Measurements from ENCODE around the gene PSMB3. TPM values are rescaled to one million over a fixed set of nuclear protein-coding genes. Genes with fewer than 3 reads are reported as not detected.
"Not testable (repeated sequence)": the region's sequence is repeated elsewhere in the genome, so short reads cannot be mapped to it uniquely, and the experiment has no call there.

Gene PSMB3
- total and polyA plus RNA-seq, 5 donors from 2014 or later: 107 to 589 (median 492) TPM

DNA sequence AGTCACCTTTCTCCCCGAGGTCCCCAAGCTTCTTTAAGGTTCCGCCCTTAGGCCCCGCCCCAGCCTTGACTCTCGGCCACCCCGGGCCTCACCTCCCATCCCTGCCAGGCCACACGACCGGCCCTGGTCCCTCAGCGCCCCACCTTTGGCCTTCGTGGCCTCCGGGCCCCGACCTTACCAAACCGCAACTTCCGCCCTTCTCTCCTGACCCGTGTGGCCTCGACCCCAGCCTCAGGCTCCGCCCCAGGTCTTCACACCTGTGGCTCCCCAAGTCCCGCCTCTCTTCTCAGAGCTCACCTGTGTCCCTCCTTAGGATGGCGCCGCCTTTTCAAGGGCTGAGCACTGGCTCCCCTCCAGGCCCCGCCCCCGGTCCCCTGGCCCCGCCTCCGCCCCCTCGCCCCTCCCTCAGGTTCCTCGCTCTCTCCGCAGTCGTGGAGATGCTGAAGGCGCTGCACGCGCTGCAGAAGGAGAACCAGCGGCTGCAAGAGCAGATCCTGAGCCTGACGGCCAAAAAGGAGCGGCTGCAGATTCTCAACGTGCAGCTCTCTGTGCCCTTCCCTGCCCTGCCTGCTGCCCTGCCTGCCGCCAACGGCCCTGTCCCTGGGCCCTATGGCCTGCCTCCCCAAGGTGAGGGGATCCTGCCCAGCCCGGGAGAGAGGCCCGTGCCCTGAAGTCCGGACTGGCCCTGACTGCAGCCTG lies 32.4 kb upstream of the PSMB3 start:
- no peak overlapping the region for H3K27ac ChIP-seq (ENCODE audit: insufficient read depth, low read length, poor library complexity, severe bottlenecking)
- peaks cover 32% of the 10 kb centered on the region for H3K36me3 Mint-ChIP-seq
- H3K4me1 ChIP-seq (ENCODE audit: control insufficient read depth, insufficient read depth, low read length, poor library complexity, severe bottlenecking): no peaks in the 10 kb centered on the region
- no peak for ATAC-seq (ENCODE audit: low read depth in 2 of 2)
- no peak overlapping the region for H3K4me3 ChIP-seq (ENCODE audit: low read depth, low read length)
- H3K36me3 ChIP-seq (ENCODE audit: control insufficient read depth, insufficient read depth, low read length): peaks cover 69% of the 10 kb centered on the region
- no peaks in the 10 kb centered on the region for H3K27me3 ChIP-seq (ENCODE audit: control insufficient read depth, insufficient read depth, low read length)
- no peak overlapping the region for H3K4me3 Mint-ChIP-seq
- H3K27ac Mint-ChIP-seq: no peak overlapping the region
- no peaks in the 10 kb centered on the region for H3K9me3 Mint-ChIP-seq
- H3K9me3 ChIP-seq (ENCODE audit: control insufficient read depth in 2 of 2, low read length in 2 of 2): no peaks in the 10 kb centered on the region
- DNase-seq: no peak
- peaks cover 0 to 39% (median 9%) of the 10 kb centered on the region in 4 donors for H3K4me1 Mint-ChIP-seq
- H3K27me3 Mint-ChIP-seq: no peaks in the 10 kb centered on the region

- Histone ChIP-seq H3K27ac (ENCODE audit: insufficient read depth, low read length, poor library complexity, severe bottlenecking) (peak overlapping the region; percentile 14), H3K36me3 (ENCODE audit: control insufficient read depth, insufficient read depth, low read length) (peaks cover 63% of the 10 kb centered on the region)
- H3K27ac Mint-ChIP-seq: peak overlapping the region in 1 of 3 donors; percentile 47
Observed at GRCh38 chr17:38720941-38721340, 31.6 kb upstream of the PSMB3 start.

DNA sequence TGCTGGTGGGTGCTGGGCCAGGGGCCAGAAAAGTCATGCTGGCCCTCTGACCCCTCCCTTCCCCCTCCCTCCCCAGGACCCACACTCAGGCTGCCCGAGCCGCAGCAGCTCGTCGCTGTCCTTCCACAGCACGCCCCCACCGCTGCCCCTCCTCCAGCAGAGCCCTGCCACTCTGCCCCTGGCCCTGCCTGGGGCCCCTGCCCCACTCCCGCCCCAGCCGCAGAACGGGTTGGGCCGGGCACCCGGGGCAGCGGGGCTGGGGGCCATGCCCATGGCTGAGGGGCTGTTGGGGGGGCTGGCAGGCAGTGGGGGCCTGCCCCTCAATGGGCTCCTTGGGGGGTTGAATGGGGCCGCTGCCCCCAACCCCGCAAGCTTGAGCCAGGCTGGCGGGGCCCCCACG lies 30.7 kb upstream of the PSMB3 start:
- Histone ChIP-seq H3K27ac (ENCODE audit: insufficient read depth, low read length, poor library complexity, severe bottlenecking) (peak overlapping the region; percentile 23), H3K4me3 (ENCODE audit: low read depth, low read length) (no peak overlapping the region), H3K36me3 (ENCODE audit: control insufficient read depth, insufficient read depth, low read length) (peaks cover 55% of the 10 kb centered on the region), H3K27me3 (ENCODE audit: control insufficient read depth, insufficient read depth, low read length) (no peaks in the 10 kb centered on the region), H3K4me1 (ENCODE audit: control insufficient read depth, insufficient read depth, low read length, poor library complexity, severe bottlenecking) (peaks cover 1% of the 10 kb centered on the region), H3K9me3 (ENCODE audit: control insufficient read depth in 2 of 2, low read length in 2 of 2) (no peaks in the 10 kb centered on the region)
- Mint-ChIP-seq H3K4me1 (peaks cover 0 to 49% (median 11%) of the 10 kb centered on the region in 4 donors), H3K27me3 (no peaks in the 10 kb centered on the region), H3K27ac (no peak overlapping the region), H3K9me3 (no peaks in the 10 kb centered on the region), H3K4me3 (no peak overlapping the region), H3K36me3 (peaks cover 27% of the 10 kb centered on the region)
- ATAC-seq (ENCODE audit: low read depth in 2 of 2) (no peak), DNase-seq (no peak)

More at GRCh38 chr17:38720941-38721340, 31.6 kb upstream of the PSMB3 start:
- H3K4me1 ChIP-seq (ENCODE audit: control insufficient read depth, insufficient read depth, low read length, poor library complexity, severe bottlenecking): no peaks in the 10 kb centered on the region
- no peaks in the 10 kb centered on the region for H3K27me3 ChIP-seq (ENCODE audit: control insufficient read depth, insufficient read depth, low read length)
- H3K4me3 Mint-ChIP-seq: no peak overlapping the region
- H3K27me3 Mint-ChIP-seq: no peaks in the 10 kb centered on the region
- peaks cover 0 to 44% (median 10%) of the 10 kb centered on the region in 4 donors for H3K4me1 Mint-ChIP-seq
- H3K9me3 Mint-ChIP-seq: no peaks in the 10 kb centered on the region
- DNase-seq (no peak), ATAC-seq (ENCODE audit: low read depth in 2 of 2) (no peak)
- no peaks in the 10 kb centered on the region for H3K9me3 ChIP-seq (ENCODE audit: control insufficient read depth in 2 of 2, low read length in 2 of 2)
- peaks cover 29% of the 10 kb centered on the region for H3K36me3 Mint-ChIP-seq
- no peak overlapping the region for H3K4me3 ChIP-seq (ENCODE audit: low read depth, low read length)

GRCh38 chr17:38724337-38724988 lies 28.1 kb upstream of the PSMB3 start:
- peaks cover 16% of the 10 kb centered on the region for H3K36me3 Mint-ChIP-seq
- Histone ChIP-seq H3K36me3 (ENCODE audit: control insufficient read depth, insufficient read depth, low read length) (peaks cover 36% of the 10 kb centered on the region), H3K27me3 (ENCODE audit: control insufficient read depth, insufficient read depth, low read length) (no peaks in the 10 kb centered on the region), H3K4me3 (ENCODE audit: low read depth, low read length) (no peak overlapping the region), H3K9me3 (ENCODE audit: control insufficient read depth in 2 of 2, low read length in 2 of 2) (no peaks in the 10 kb centered on the region), H3K27ac (ENCODE audit: insufficient read depth, low read length, poor library complexity, severe bottlenecking) (no peak overlapping the region), H3K4me1 (ENCODE audit: control insufficient read depth, insufficient read depth, low read length, poor library complexity, severe bottlenecking) (peaks cover 27% of the 10 kb centered on the region)
- no peaks in the 10 kb centered on the region for H3K27me3 Mint-ChIP-seq
- no peak for ATAC-seq (ENCODE audit: low read depth in 2 of 2)
- H3K27ac Mint-ChIP-seq: peak overlapping the region in 1 of 3 donors; percentile 36
- H3K4me3 Mint-ChIP-seq: peak overlapping the region in 2 of 4 donors; percentile 27 to 67
- H3K4me1 Mint-ChIP-seq: peaks cover 0 to 68% (median 29%) of the 10 kb centered on the region in 4 donors
- no peak for DNase-seq
- no peaks in the 10 kb centered on the region for H3K9me3 Mint-ChIP-seq

- no peak overlapping the region for H3K4me3 ChIP-seq (ENCODE audit: low read depth, low read length)
- H3K36me3 ChIP-seq (ENCODE audit: control insufficient read depth, insufficient read depth, low read length): peaks cover 36% of the 10 kb centered on the region
- H3K9me3 ChIP-seq (ENCODE audit: control insufficient read depth in 2 of 2, low read length in 2 of 2): no peaks in the 10 kb centered on the region
- H3K27ac ChIP-seq (ENCODE audit: insufficient read depth, low read length, poor library complexity, severe bottlenecking): no peak overlapping the region
- Mint-ChIP-seq H3K27ac (peak overlapping the region in 1 of 3 donors; percentile 36), H3K9me3 (no peaks in the 10 kb centered on the region), H3K4me1 (peaks cover 0 to 71% (median 29%) of the 10 kb centered on the region in 4 donors), H3K4me3 (peak overlapping the region in 1 of 4 donors; percentile 67), H3K36me3 (peaks cover 16% of the 10 kb centered on the region), H3K27me3 (no peaks in the 10 kb centered on the region)
- no peaks in the 10 kb centered on the region for H3K27me3 ChIP-seq (ENCODE audit: control insufficient read depth, insufficient read depth, low read length)
- no peak for ATAC-seq (ENCODE audit: low read depth in 2 of 2)
- peaks cover 31% of the 10 kb centered on the region for H3K4me1 ChIP-seq (ENCODE audit: control insufficient read depth, insufficient read depth, low read length, poor library complexity, severe bottlenecking)
- DNase-seq: no peak
Observed at GRCh38 chr17:38725066-38725465, 27.5 kb upstream of the PSMB3 start.

GRCh38 chr17:38726145-38726544 lies 26.4 kb upstream of the PSMB3 start:
- not testable (repeated sequence) for ATAC-seq (ENCODE audit: low read depth in 2 of 2); H3K4me3 ChIP-seq (ENCODE audit: low read depth, low read length); H3K27ac ChIP-seq (ENCODE audit: insufficient read depth, low read length, poor library complexity, severe bottlenecking); H3K4me3 Mint-ChIP-seq; H3K9me3 Mint-ChIP-seq; H3K27me3 Mint-ChIP-seq; H3K27me3 ChIP-seq (ENCODE audit: control insufficient read depth, insufficient read depth, low read length); H3K9me3 ChIP-seq (ENCODE audit: control insufficient read depth in 2 of 2, low read length in 2 of 2); DNase-seq
- Mint-ChIP-seq H3K36me3 (peaks cover 10% of the 10 kb centered on the region), H3K4me1 (peaks cover 0 to 72% (median 30%) of the 10 kb centered on the region in 4 donors), H3K27ac (peak overlapping the region; percentile 43 to 79 (median 65))
- H3K36me3 ChIP-seq (ENCODE audit: control insufficient read depth, insufficient read depth, low read length): peaks cover 27% of the 10 kb centered on the region
- peaks cover 40% of the 10 kb centered on the region for H3K4me1 ChIP-seq (ENCODE audit: control insufficient read depth, insufficient read depth, low read length, poor library complexity, severe bottlenecking)

- Mint-ChIP-seq H3K27ac (peak overlapping the region; percentile 89 to 94 (median 93)), H3K4me1 (peaks cover 0 to 82% (median 37%) of the 10 kb centered on the region in 4 donors), H3K27me3 (no peaks in the 10 kb centered on the region), H3K9me3 (peaks cover 0 to 1% (median 0%) of the 10 kb centered on the region in 7 donors), H3K4me3 (peak overlapping the region; percentile 73 to 82 (median 81)), H3K36me3 (peaks cover 6% of the 10 kb centered on the region)
- peak overlapping the region; percentile 75 for H3K27ac ChIP-seq (ENCODE audit: insufficient read depth, low read length, poor library complexity, severe bottlenecking)
- H3K36me3 ChIP-seq (ENCODE audit: control insufficient read depth, insufficient read depth, low read length): peaks cover 15% of the 10 kb centered on the region
- H3K4me1 ChIP-seq (ENCODE audit: control insufficient read depth, insufficient read depth, low read length, poor library complexity, severe bottlenecking): peaks cover 50% of the 10 kb centered on the region
- no peaks in the 10 kb centered on the region for H3K9me3 ChIP-seq (ENCODE audit: control insufficient read depth in 2 of 2, low read length in 2 of 2)
- H3K4me3 ChIP-seq (ENCODE audit: low read depth, low read length): peak overlapping the region; percentile 45
- peak; percentile 11 to 28 for ATAC-seq (ENCODE audit: low read depth in 2 of 2)
- H3K27me3 ChIP-seq (ENCODE audit: control insufficient read depth, insufficient read depth, low read length): no peaks in the 10 kb centered on the region
- peak in 2 of 3 donors; percentile 33 to 89 for DNase-seq
Observed at GRCh38 chr17:38727736-38728135, 24.8 kb upstream of the PSMB3 start.
